Caco-2 (cell line): ENCODE data around the gene VWA8. TPM values are rescaled to one million over a fixed set of nuclear protein-coding genes. Genes with fewer than 3 reads are reported as not detected.

Experiments used
- BruUV-seq: library from RNA; stranded (reverse); fragments of 400-500 nt; replicated peaks from 2 replicates; lab custom pipeline; 2021; lab: Mats Ljungman, UMichigan
- CTCF ChIA-PET: fragments of 300-600 bp; sonication (Branson Sonifier 250); formaldehyde crosslinking; loops from one replicate; lab custom pipeline; 2022; ENCODE audit warnings: antibody characterized with exemption; lab: Charles Lee
- POLR2A ChIA-PET: fragments of 300-600 bp; sonication (Branson Sonifier 250); formaldehyde crosslinking; loops from one replicate; lab custom pipeline; 2022; ENCODE audit warnings: antibody characterized with exemption; lab: Charles Lee
- DNase-seq, 2 experiments: peaks; one replicate each; pipeline versions ENCODE4 v3.0.0 to v3.0.0-alpha.2; 2020 to 2022
- H3K27me3 ChIP-seq: replicated peaks from 2 replicates; pipeline ENCODE4 v1.6.0; 2011; ENCODE audit warnings: low read length; ENCODE audit not compliant: control insufficient read depth, insufficient read depth
- H3K36me3 ChIP-seq: 2 replicates; pipeline ENCODE4 v1.5.1; 2011; ENCODE audit warnings: low read length; ENCODE audit not compliant: control insufficient read depth, insufficient read depth
- H3K4me1 ChIP-seq: fragments of 250-450 bp; sonication (Bioruptor Pico); 2 replicates; pipeline ENCODE4 v1.5.1; 2020; ENCODE audit warnings: mild to moderate bottlenecking
- H3K4me3 ChIP-seq: 2 replicates; pipeline ENCODE4 v1.5.1; 2011; ENCODE audit warnings: low read depth, mild to moderate bottlenecking, control low read depth, low read length
- H3K9me3 ChIP-seq: fragments of 250-450 bp; sonication (Bioruptor Pico); 2 replicates; pipeline ENCODE4 v1.5.1; 2020; ENCODE audit warnings: mild to moderate bottlenecking, moderate library complexity
- H3K27ac Mint-ChIP-seq: one replicate; pipeline ENCODE4 v1.8.0; 2022; ENCODE audit warnings: mixed read lengths; ENCODE audit not compliant: unreplicated experiment
- H3K27me3 Mint-ChIP-seq: one replicate; pipeline ENCODE4 v1.8.0; 2022; ENCODE audit warnings: mixed read lengths; ENCODE audit not compliant: insufficient read depth, unreplicated experiment
- H3K36me3 Mint-ChIP-seq: one replicate; pipeline ENCODE4 v1.8.0; 2022; ENCODE audit warnings: mild to moderate bottlenecking, mixed read lengths; ENCODE audit not compliant: insufficient read depth, unreplicated experiment
- H3K4me1 Mint-ChIP-seq: one replicate; pipeline ENCODE4 v1.8.0; 2022; ENCODE audit warnings: low read depth, mixed read lengths; ENCODE audit not compliant: unreplicated experiment
- H3K4me3 Mint-ChIP-seq: one replicate; pipeline ENCODE4 v1.8.0; 2022; ENCODE audit warnings: mild to moderate bottlenecking, moderate library complexity, mixed read lengths; ENCODE audit not compliant: unreplicated experiment
- H3K9me3 Mint-ChIP-seq: one replicate; pipeline ENCODE4 v1.8.0; 2022; ENCODE audit warnings: mixed read lengths; ENCODE audit not compliant: unreplicated experiment
- intact Hi-C: fragments of 100-400 bp; cut with micrococcal nuclease; formaldehyde crosslinking; loops from one replicate; pipeline ENCODE4 v1.10.0; 2022; ENCODE audit not compliant: unreplicated experiment
- total RNA-seq: library from RNA; stranded (reverse); gene quantifications from 2 replicates; pipeline ENCODE4 v1.2.3, GENCODE V29; 2022
- TF ChIP-seq, protein P1 (sequence below), 2 experiments: fragments of 200-600 bp in 1 of 2; IDR thresholded peaks; 1 replicate in 1 of 2; 2 replicates in 1 of 2; pipeline versions ENCODE4 v1.5.1 to v1.8.0; 2011 to 2022; ENCODE audit warnings: antibody characterized with exemption in 1 of 2, control low read depth in 1 of 2, inconsistent platforms in 1 of 2, low read depth in 1 of 2, low read length in 1 of 2, mild to moderate bottlenecking in 1 of 2, moderate library complexity in 1 of 2; ENCODE audit not compliant: insufficient read depth in 1 of 2, severe bottlenecking in 1 of 2, unreplicated experiment in 1 of 2

Gene VWA8
- total RNA-seq, 1 experiment from 2014 or later: 20.7 TPM

DNA sequence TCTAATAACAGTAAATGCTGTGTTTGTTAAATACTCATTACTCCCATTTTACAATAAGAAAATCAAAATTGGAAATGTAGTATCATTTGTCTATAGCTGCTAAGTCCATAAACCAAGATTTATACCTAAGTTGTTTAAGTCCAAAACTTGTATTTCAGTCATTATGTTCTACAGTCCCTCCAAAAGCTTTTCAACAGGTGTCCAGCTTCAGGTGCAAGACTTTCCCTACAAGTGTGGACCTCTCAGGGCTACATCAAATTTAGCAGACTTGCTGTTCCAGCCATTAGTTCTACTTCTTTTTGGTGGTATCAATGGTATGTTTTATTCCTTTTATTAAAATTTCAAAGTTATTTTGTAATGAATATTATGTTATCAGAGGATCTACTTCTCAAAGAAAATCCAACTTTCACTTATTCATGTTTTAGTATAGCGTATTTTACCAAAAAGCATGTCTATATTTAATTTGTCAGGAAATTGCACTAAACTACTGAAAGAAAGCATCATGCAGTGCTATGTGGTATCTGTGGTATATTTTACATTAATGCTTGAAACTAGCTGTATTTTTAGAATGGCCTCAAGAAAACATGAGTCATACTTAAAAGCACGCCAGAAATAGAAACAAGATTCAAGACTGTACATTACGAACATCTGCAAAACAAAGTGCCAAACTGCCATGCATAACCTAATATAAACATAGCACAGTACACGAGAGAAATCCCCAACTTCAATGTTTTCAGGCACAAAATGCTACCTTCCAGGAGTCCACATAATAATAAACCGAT is 44.5 kb downstream of the VWA8 start:
- H3K27ac Mint-ChIP-seq: no peak overlapping the region
- Histone ChIP-seq H3K36me3 (no peaks in the 10 kb centered on the region), H3K9me3 (no peaks in the 10 kb centered on the region), H3K4me3 (no peak overlapping the region), H3K27me3 (no peaks in the 10 kb centered on the region), H3K4me1 (no peaks in the 10 kb centered on the region)
- no peak for DNase-seq
- intact Hi-C loops: no loop called here
- no peaks in the 10 kb centered on the region for H3K4me1 Mint-ChIP-seq
- H3K27me3 Mint-ChIP-seq: no peaks in the 10 kb centered on the region
- CTCF ChIA-PET: no interaction called here
- no TSS peak for BruUV-seq
- H3K9me3 Mint-ChIP-seq: no peaks in the 10 kb centered on the region
- TF ChIP-seq, protein P1, sequence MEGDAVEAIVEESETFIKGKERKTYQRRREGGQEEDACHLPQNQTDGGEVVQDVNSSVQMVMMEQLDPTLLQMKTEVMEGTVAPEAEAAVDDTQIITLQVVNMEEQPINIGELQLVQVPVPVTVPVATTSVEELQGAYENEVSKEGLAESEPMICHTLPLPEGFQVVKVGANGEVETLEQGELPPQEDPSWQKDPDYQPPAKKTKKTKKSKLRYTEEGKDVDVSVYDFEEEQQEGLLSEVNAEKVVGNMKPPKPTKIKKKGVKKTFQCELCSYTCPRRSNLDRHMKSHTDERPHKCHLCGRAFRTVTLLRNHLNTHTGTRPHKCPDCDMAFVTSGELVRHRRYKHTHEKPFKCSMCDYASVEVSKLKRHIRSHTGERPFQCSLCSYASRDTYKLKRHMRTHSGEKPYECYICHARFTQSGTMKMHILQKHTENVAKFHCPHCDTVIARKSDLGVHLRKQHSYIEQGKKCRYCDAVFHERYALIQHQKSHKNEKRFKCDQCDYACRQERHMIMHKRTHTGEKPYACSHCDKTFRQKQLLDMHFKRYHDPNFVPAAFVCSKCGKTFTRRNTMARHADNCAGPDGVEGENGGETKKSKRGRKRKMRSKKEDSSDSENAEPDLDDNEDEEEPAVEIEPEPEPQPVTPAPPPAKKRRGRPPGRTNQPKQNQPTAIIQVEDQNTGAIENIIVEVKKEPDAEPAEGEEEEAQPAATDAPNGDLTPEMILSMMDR (IDR thresholded peaks at IDR 0.05; ENCODE audit: insufficient read depth in 1 of 2, low read depth in 1 of 2, low read length in 1 of 2, severe bottlenecking in 1 of 2, unreplicated experiment in 1 of 2): no peak
- no peak overlapping the region for H3K4me3 Mint-ChIP-seq
- POLR2A ChIA-PET: no interaction called here
- H3K36me3 Mint-ChIP-seq: no peaks in the 10 kb centered on the region

DNA sequence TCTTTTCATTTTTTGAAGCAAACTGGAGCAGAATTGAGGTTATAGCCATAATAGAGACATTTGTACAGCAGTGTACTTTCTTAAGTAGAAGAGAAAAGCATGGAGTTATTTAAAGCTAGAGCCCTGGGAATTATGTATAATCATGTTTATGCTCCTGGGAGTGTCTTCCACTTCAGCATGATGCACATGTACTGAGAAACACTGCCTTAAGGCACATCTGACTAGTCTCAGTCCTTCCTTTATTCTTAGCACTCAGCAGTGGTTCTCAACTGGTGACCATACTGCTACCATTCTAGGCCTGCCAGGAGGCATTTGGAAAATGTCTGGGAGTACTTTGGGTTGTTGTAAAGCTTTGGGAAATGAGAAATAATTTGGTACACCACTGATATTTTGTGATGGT is 45.8 kb downstream of the VWA8 start:
- intact Hi-C loops: no loop called here
- Histone ChIP-seq H3K9me3 (no peaks in the 10 kb centered on the region), H3K27me3 (no peaks in the 10 kb centered on the region), H3K4me3 (no peak overlapping the region), H3K36me3 (no peaks in the 10 kb centered on the region), H3K4me1 (no peaks in the 10 kb centered on the region)
- ChIA-PET POLR2A (no interaction called here), CTCF (no interaction called here)
- Mint-ChIP-seq H3K27me3 (no peaks in the 10 kb centered on the region), H3K9me3 (no peaks in the 10 kb centered on the region), H3K4me1 (no peaks in the 10 kb centered on the region), H3K27ac (no peak overlapping the region), H3K4me3 (no peak overlapping the region), H3K36me3 (no peaks in the 10 kb centered on the region)
- no TSS peak for BruUV-seq
- TF ChIP-seq, protein P1 (IDR thresholded peaks at IDR 0.05; ENCODE audit: insufficient read depth in 1 of 2, low read depth in 1 of 2, low read length in 1 of 2, severe bottlenecking in 1 of 2, unreplicated experiment in 1 of 2): no peak
- no peak for DNase-seq

DNA sequence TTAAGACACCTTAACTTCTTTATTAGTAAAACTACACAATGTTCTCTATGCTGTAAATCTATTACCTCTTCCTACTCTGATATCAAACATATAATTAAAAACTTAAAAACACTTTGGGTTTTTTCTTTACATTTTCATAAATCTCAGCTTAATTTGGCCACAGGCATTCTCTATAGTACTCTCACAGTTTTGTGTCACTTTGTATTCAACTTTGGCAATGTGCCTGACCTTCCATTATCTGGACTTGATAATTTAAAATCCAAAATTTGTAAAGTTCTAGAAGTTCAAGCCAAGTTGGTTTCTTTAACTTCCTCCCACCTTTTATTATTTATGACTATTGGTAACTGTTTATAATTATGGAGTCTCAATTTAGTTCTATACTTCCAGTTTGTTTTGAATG is 46.4 kb downstream of the VWA8 start:
- Mint-ChIP-seq H3K9me3 (no peaks in the 10 kb centered on the region), H3K4me3 (no peak overlapping the region), H3K27me3 (no peaks in the 10 kb centered on the region), H3K4me1 (no peaks in the 10 kb centered on the region), H3K36me3 (no peaks in the 10 kb centered on the region), H3K27ac (no peak overlapping the region)
- no peak overlapping the region for H3K4me3 ChIP-seq
- no peak for DNase-seq
- H3K27me3 ChIP-seq: no peaks in the 10 kb centered on the region
- BruUV-seq: no TSS peak
- H3K9me3 ChIP-seq: no peaks in the 10 kb centered on the region
- ChIA-PET POLR2A (no interaction called here), CTCF (no interaction called here)
- TF ChIP-seq, protein P1 (IDR thresholded peaks at IDR 0.05; ENCODE audit: insufficient read depth in 1 of 2, low read depth in 1 of 2, low read length in 1 of 2, severe bottlenecking in 1 of 2, unreplicated experiment in 1 of 2): no peak
- no peaks in the 10 kb centered on the region for H3K36me3 ChIP-seq
- no peaks in the 10 kb centered on the region for H3K4me1 ChIP-seq
- intact Hi-C loops: no loop called here
